IMR-90 (cell line): ENCODE measurements around the gene DUSP28. TPM values are rescaled to one million over a fixed set of nuclear protein-coding genes. Genes with fewer than 3 reads are reported as not detected.

Experiments used
- ATAC-seq: fragments of 200-7000 bp; cut with Tn5 transposase; 2 replicates; pipeline ENCODE4 v1.9.1; 2020; ENCODE audit warnings: low read depth, mild to moderate bottlenecking, moderate library complexity
- BruUV-seq: library from RNA; stranded (reverse); fragments of 400-500 nt; replicated peaks from 2 replicates; lab custom pipeline; 2021; lab: Mats Ljungman, UMichigan
- CTCF ChIA-PET: fragments of 300-600 bp; formaldehyde crosslinking; extraction: SDS; loops from one replicate; lab custom pipeline; 2021; ENCODE audit warnings: antibody characterized with exemption; lab: Yijun Ruan, JAX
- POLR2A ChIA-PET: fragments of 300-600 bp; sonication (Branson Sonifier 250); formaldehyde crosslinking; loops from one replicate; lab custom pipeline; 2022; ENCODE audit warnings: antibody characterized with exemption; ENCODE audit not compliant: unreplicated experiment; lab: Charles Lee
- DNase-seq: peaks from one replicate; pipeline ENCODE4 v3.0.0; 2013
- H2AFZ ChIP-seq: replicated peaks from 2 replicates; pipeline ENCODE3; 2013; ENCODE audit warnings: low read length, mild to moderate bottlenecking; ENCODE audit not compliant: poor library complexity
- H2AK5ac ChIP-seq: 2 replicates; pipeline ENCODE4 v1.6.1; 2013; ENCODE audit warnings: low read depth, low read length, inconsistent platforms
- H2AK9ac ChIP-seq: replicated peaks from 2 replicates; pipeline ENCODE3; 2013; ENCODE audit warnings: mild to moderate bottlenecking, low read depth, low read length, moderate library complexity; ENCODE audit not compliant: poor library complexity
- H2BK120ac ChIP-seq: 2 replicates; pipeline ENCODE4 v1.6.1; 2013; ENCODE audit warnings: low read depth, low read length, inconsistent platforms
- H2BK15ac ChIP-seq: 3 replicates; pipeline ENCODE4 v1.6.1; 2013; ENCODE audit warnings: low read depth, low read length, inconsistent platforms
- H2BK20ac ChIP-seq: 2 replicates; pipeline ENCODE4 v1.6.1; 2013; ENCODE audit warnings: low read depth, mild to moderate bottlenecking, inconsistent platforms, low read length, moderate library complexity
- H2BK5ac ChIP-seq: 2 replicates; pipeline ENCODE4 v1.6.1; 2013; ENCODE audit warnings: mild to moderate bottlenecking, low read depth, low read length, inconsistent platforms; ENCODE audit not compliant: poor library complexity, severe bottlenecking
- H3K14ac ChIP-seq: replicated peaks from 2 replicates; pipeline ENCODE4 v1.6.1; 2013; ENCODE audit warnings: low read depth, low read length, inconsistent platforms
- H3K18ac ChIP-seq: 2 replicates; pipeline ENCODE4 v1.6.1; 2013; ENCODE audit warnings: low read depth, low read length, control low read depth
- H3K23ac ChIP-seq: 2 replicates; pipeline ENCODE4 v1.6.1; 2013; ENCODE audit warnings: low read depth, low read length, inconsistent platforms
- H3K27ac ChIP-seq: 2 replicates; pipeline ENCODE4 v1.5.1; 2013; ENCODE audit warnings: mild to moderate bottlenecking, control low read depth, low read length; ENCODE audit not compliant: insufficient read depth
- H3K27me3 ChIP-seq: 2 replicates; pipeline ENCODE4 v1.6.1; 2013; ENCODE audit warnings: low read length; ENCODE audit not compliant: control insufficient read depth, insufficient read depth
- H3K36me3 ChIP-seq: 2 replicates; pipeline ENCODE4 v1.6.1; 2013; ENCODE audit warnings: low read length, mixed read lengths; ENCODE audit not compliant: control insufficient read depth, insufficient read depth
- H3K4ac ChIP-seq: 2 replicates; pipeline ENCODE4 v1.6.1; 2013; ENCODE audit warnings: low read depth, low read length, inconsistent platforms
- H3K4me1 ChIP-seq: 2 replicates; pipeline ENCODE4 v1.6.1; 2013; ENCODE audit warnings: low read length, mixed read lengths; ENCODE audit not compliant: control insufficient read depth, insufficient read depth
- H3K4me2 ChIP-seq: 2 replicates; pipeline ENCODE4 v1.6.1; 2013; ENCODE audit warnings: low read depth, mild to moderate bottlenecking, control low read depth, low read length, moderate library complexity
- H3K4me3 ChIP-seq: 2 replicates; pipeline ENCODE4 v1.5.1; 2013; ENCODE audit warnings: low read depth, mild to moderate bottlenecking, control low read depth, low read length, moderate library complexity; ENCODE audit not compliant: insufficient read depth
- H3K56ac ChIP-seq: 2 replicates; pipeline ENCODE4 v1.6.1; 2013; ENCODE audit warnings: low read length, inconsistent platforms; ENCODE audit not compliant: insufficient read depth; ENCODE audit errors: extremely low read depth
- H3K79me1 ChIP-seq, 2 experiments: 2 replicates each; pipeline ENCODE4 v1.6.1; 2013; ENCODE audit warnings: low read length in 2 of 2, inconsistent platforms in 1 of 2, low read depth in 1 of 2
- H3K9ac ChIP-seq: 2 replicates; pipeline ENCODE4 v1.6.1; 2013; ENCODE audit warnings: low read depth, low read length, control low read depth
- H3K9me1 ChIP-seq: 2 replicates; pipeline ENCODE4 v1.6.1; 2013; ENCODE audit warnings: low read length, inconsistent platforms; ENCODE audit not compliant: insufficient read depth
- H3K9me3 ChIP-seq: 2 replicates; pipeline ENCODE4 v1.6.1; 2013; ENCODE audit warnings: low read length; ENCODE audit not compliant: control insufficient read depth, insufficient read depth
- H4K20me1 ChIP-seq: 2 replicates; pipeline ENCODE4 v1.6.1; 2013; ENCODE audit warnings: low read length, inconsistent platforms; ENCODE audit not compliant: insufficient read depth
- H4K5ac ChIP-seq: 2 replicates; pipeline ENCODE4 v1.6.1; 2013; ENCODE audit warnings: mild to moderate bottlenecking, low read depth, low read length, control low read depth
- H4K8ac ChIP-seq, 2 experiments: 2 replicates each; pipeline ENCODE4 v1.6.1; 2013; ENCODE audit warnings: low read depth in 2 of 2, low read length in 2 of 2, control low read depth in 1 of 2, inconsistent platforms in 1 of 2
- H4K91ac ChIP-seq: 2 replicates; pipeline ENCODE4 v1.6.1; 2013; ENCODE audit warnings: low read depth, low read length, inconsistent platforms; ENCODE audit not compliant: insufficient read depth
- BHLHE40 ChIP-seq: fragments of 150-350 bp; IDR thresholded peaks from 2 replicates; pipeline ENCODE4 v1.6.1; 2016; ENCODE audit warnings: mild to moderate bottlenecking, low read depth, low read length
- CEBPB ChIP-seq: IDR thresholded peaks from 2 replicates; pipeline ENCODE4 v1.6.1; 2012; ENCODE audit warnings: low read depth, low read length, improper control_type of control experiment
- CHD1 ChIP-seq: IDR thresholded peaks from 2 replicates; pipeline ENCODE4 v1.6.1; 2012; ENCODE audit warnings: low read depth, low read length, improper control_type of control experiment
- ELK1 ChIP-seq: fragments of 150-350 bp; IDR thresholded peaks from 2 replicates; pipeline ENCODE4 v1.6.1; 2016; ENCODE audit warnings: low read depth, mild to moderate bottlenecking, low read length, moderate library complexity, borderline replicate concordance
- FOS ChIP-seq: fragments of 150-350 bp; IDR thresholded peaks from 2 replicates; pipeline ENCODE4 v1.6.1; 2016; ENCODE audit warnings: low read depth, low read length
- MAFK ChIP-seq: IDR thresholded peaks from 2 replicates; pipeline ENCODE4 v1.6.1; 2012; ENCODE audit warnings: low read depth, low read length, improper control_type of control experiment
- MAZ ChIP-seq: IDR thresholded peaks from 2 replicates; pipeline ENCODE4 v1.6.1; 2012; ENCODE audit warnings: low read depth, mild to moderate bottlenecking, low read length, improper control_type of control experiment, moderate library complexity, borderline replicate concordance
- POLR2A ChIP-seq: IDR thresholded peaks from 2 replicates; pipeline ENCODE4 v1.6.1; 2012; ENCODE audit warnings: mild to moderate bottlenecking, low read depth, low read length
- RAD21 ChIP-seq: IDR thresholded peaks from 2 replicates; pipeline ENCODE4 v1.6.1; 2012; ENCODE audit warnings: low read length, improper control_type of control experiment
- SMC3 ChIP-seq: fragments of 150-350 bp; IDR thresholded peaks from 2 replicates; pipeline ENCODE4 v1.6.1; 2016; ENCODE audit warnings: low read depth, mild to moderate bottlenecking, antibody characterized with exemption, low read length, moderate library complexity
- WGBS, 2 experiments: methylation state at CpG; one replicate each; pipeline versions ENCODE4 v1.1.5 to v1.1.7; 2013; ENCODE audit warnings: missing lambda C conversion rate in 2 of 2; ENCODE audit not compliant: insufficient read length in 1 of 2; ENCODE audit errors: extremely low coverage in 2 of 2; 5-methylcytosine and 5-hydroxymethylcytosine counted together
- dilution Hi-C: fragments of 300-500 bp; cut with HindIII; formaldehyde crosslinking; loops from one replicate; pipeline ENCODE4 v1.14.3; 2018; ENCODE audit warnings: low sequenced_read_pairs; ENCODE audit not compliant: unreplicated experiment
- in situ Hi-C: fragments of 300-500 bp; cut with MboI; formaldehyde crosslinking; loops from 3 replicates; pipeline ENCODE4 v1.14.3; 2019; ENCODE audit warnings: low sequenced_read_pairs, inconsistent platforms, mixed read lengths
- intact Hi-C: fragments of 100-400 bp; cut with micrococcal nuclease; formaldehyde crosslinking; loops from 2 replicates; pipeline ENCODE4 v1.10.0; 2022
- polyA plus RNA-seq, 3 experiments: library from polyadenylated mRNA; depleted of rRNA; stranded (reverse); fragments of >200 nt; gene quantifications; 2 replicates each; pipeline ENCODE4 v1.2.3, GENCODE V29; 2012; ENCODE audit warnings: low replicate concordance in 1 of 3
- total RNA-seq: library from RNA; depleted of rRNA; stranded (reverse); fragments of >200 nt; gene quantifications from 2 replicates; pipeline ENCODE4 v1.2.3, GENCODE V29; 2012
- TF ChIP-seq, protein P1 (sequence below): conservative IDR thresholded peaks from 2 replicates; pipeline ENCODE4 v1.5.1; 2012; ENCODE audit warnings: mild to moderate bottlenecking, low read depth, low read length, improper control_type of control experiment

DUSP28 gene
- total and polyA plus RNA-seq, 2 of the 4 experiments (the other 2 are of a cell fraction), result 1.1 to 3.3 TPM

GRCh38 chr2:240567137-240567871, 7.1 kb downstream of the DUSP28 start:
- Histone ChIP-seq H2BK5ac (peak overlapping the region; percentile 76), H3K23ac (peak overlapping the region; percentile 92), H3K4me1 (peaks cover 36% of the 10 kb centered on the region), H2BK120ac (peak overlapping the region; percentile 38; the same call in 1 of the 2 replicates), H3K14ac (peak overlapping the region; percentile 71), H2AK5ac (peak overlapping the region; percentile 94), H3K9me1 (peaks cover 35% of the 10 kb centered on the region), H4K20me1 (peaks cover 13% of the 10 kb centered on the region), H3K79me1 (peaks cover 17 to 78% of the 10 kb centered on the region in 2 experiments), H3K9ac (peak overlapping the region; percentile 63), H2AK9ac (peak overlapping the region; percentile 97), H2BK20ac (peak overlapping the region; percentile 26; the same call in 1 of the 2 replicates), H2AFZ (peak overlapping the region; percentile 94), H3K4me2 (peak overlapping the region; percentile 99), H4K91ac (peak overlapping the region; percentile 5; the same call in 1 of the 2 replicates), H2BK15ac (peak overlapping the region; percentile 11; the same call in 1 of the 3 replicates), H4K8ac (peak overlapping the region; percentile 10 to 68; a peak in 3 of 4 replicates), H3K56ac (no peak overlapping the region), H4K5ac (peak overlapping the region; percentile 45; the same call in 1 of the 2 replicates), H3K36me3 (no peaks in the 10 kb centered on the region), H3K4me3 (peak overlapping the region; percentile 58), H3K18ac (no peak overlapping the region), H3K4ac (peak overlapping the region; percentile 72), H3K27me3 (no peaks in the 10 kb centered on the region), H3K27ac (peak overlapping the region; percentile 31; the same call in 1 of the 2 replicates), H3K9me3 (no peaks in the 10 kb centered on the region)
- dilution Hi-C loops, result no loop called here
- WGBS, 2 experiments, result 62% methylated on average over 9 of the region's 26 CpGs; no CpG with 5 or more reads in 1 of the 2 experiments
- ATAC-seq (no peak), DNase-seq (no peak)
- in situ Hi-C loops, result no loop called here
- intact Hi-C loops, result loop anchor here (2.0 to 10.0 kb wide), 3 partner anchors 265 to 427 kb away; partner anchors contain the start of gene SNED1
- BruUV-seq, result no TSS peak
- ChIA-PET CTCF (no interaction called here), POLR2A (no interaction called here)
- TF ChIP-seq BHLHE40, result no peak
- no peak for TF ChIP-seq FOS
- no peak for TF ChIP-seq ELK1
- TF ChIP-seq SMC3, result no peak
- no peak for TF ChIP-seq RAD21
- no peak for TF ChIP-seq CHD1
- TF ChIP-seq POLR2A, result no peak
- TF ChIP-seq MAZ, result no peak
- no peak for TF ChIP-seq MAFK
- no peak for TF ChIP-seq CEBPB
- TF ChIP-seq, protein P1, sequence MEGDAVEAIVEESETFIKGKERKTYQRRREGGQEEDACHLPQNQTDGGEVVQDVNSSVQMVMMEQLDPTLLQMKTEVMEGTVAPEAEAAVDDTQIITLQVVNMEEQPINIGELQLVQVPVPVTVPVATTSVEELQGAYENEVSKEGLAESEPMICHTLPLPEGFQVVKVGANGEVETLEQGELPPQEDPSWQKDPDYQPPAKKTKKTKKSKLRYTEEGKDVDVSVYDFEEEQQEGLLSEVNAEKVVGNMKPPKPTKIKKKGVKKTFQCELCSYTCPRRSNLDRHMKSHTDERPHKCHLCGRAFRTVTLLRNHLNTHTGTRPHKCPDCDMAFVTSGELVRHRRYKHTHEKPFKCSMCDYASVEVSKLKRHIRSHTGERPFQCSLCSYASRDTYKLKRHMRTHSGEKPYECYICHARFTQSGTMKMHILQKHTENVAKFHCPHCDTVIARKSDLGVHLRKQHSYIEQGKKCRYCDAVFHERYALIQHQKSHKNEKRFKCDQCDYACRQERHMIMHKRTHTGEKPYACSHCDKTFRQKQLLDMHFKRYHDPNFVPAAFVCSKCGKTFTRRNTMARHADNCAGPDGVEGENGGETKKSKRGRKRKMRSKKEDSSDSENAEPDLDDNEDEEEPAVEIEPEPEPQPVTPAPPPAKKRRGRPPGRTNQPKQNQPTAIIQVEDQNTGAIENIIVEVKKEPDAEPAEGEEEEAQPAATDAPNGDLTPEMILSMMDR, result no peak
